H1 (cell line): ENCODE measurements around the gene ZNF423. TPM values are rescaled to one million over a fixed set of nuclear protein-coding genes. Genes with fewer than 3 reads are reported as not detected.

Source experiments
- CTCF ChIA-PET: fragments of 300-600 bp; sonication (Branson Sonifier 250); formaldehyde crosslinking; loops from one replicate; lab custom pipeline; 2021; ENCODE audit not compliant: partially characterized antibody; lab: Charles Lee
- POLR2A ChIA-PET: fragments of 300-600 bp; sonication (Branson Sonifier 250); formaldehyde crosslinking; loops from one replicate; lab custom pipeline; 2021; ENCODE audit warnings: inconsistent platforms; ENCODE audit not compliant: partially characterized antibody; lab: Charles Lee
- DNase-seq, 2 experiments: peaks; one replicate each; pipeline versions ENCODE4 v3.0.0 to v3.0.0-alpha.2; 2010 to 2022; ENCODE audit warnings: low spot score in 2 of 2, low read depth in 1 of 2, mixed read lengths in 1 of 2
- FAIRE-seq: peaks from 2 replicates; lab custom pipeline; 2011; peaks lifted over from hg19 to GRCh38; lab: Jason Lieb, UNC
- H2AFZ ChIP-seq: 2 replicates; pipeline ENCODE4 v1.8.1; 2012; ENCODE audit warnings: low read length, inconsistent platforms
- H2AK5ac ChIP-seq: 2 replicates; pipeline ENCODE4 v1.6.1; 2013; ENCODE audit warnings: low read depth, low read length
- H2BK120ac ChIP-seq: replicated peaks from 2 replicates; pipeline ENCODE3; 2013; ENCODE audit warnings: low read depth, low read length, inconsistent platforms
- H2BK12ac ChIP-seq: 2 replicates; pipeline ENCODE4 v1.6.1; 2013; ENCODE audit warnings: low read depth, low read length
- H2BK15ac ChIP-seq: 2 replicates; pipeline ENCODE4 v1.6.1; 2013; ENCODE audit warnings: low read length
- H2BK20ac ChIP-seq: 2 replicates; pipeline ENCODE4 v1.6.1; 2013; ENCODE audit warnings: low read length
- H2BK5ac ChIP-seq: 2 replicates; pipeline ENCODE4 v1.6.1; 2013; ENCODE audit warnings: low read depth, low read length
- H3K14ac ChIP-seq: 2 replicates; pipeline ENCODE4 v1.6.1; 2013; ENCODE audit warnings: inconsistent platforms; ENCODE audit not compliant: insufficient read length
- H3K18ac ChIP-seq: 2 replicates; pipeline ENCODE4 v1.6.1; 2013; ENCODE audit warnings: low read length; ENCODE audit errors: extremely low read depth
- H3K23ac ChIP-seq: 2 replicates; pipeline ENCODE4 v1.6.1; 2013; ENCODE audit warnings: inconsistent platforms; ENCODE audit not compliant: insufficient read length
- H3K23me2 ChIP-seq: 2 replicates; pipeline ENCODE4 v1.6.1; 2013; ENCODE audit warnings: low read depth, low read length
- H3K27ac ChIP-seq: 2 replicates; pipeline ENCODE4 v1.6.1; 2011; ENCODE audit warnings: low read depth, low read length, inconsistent platforms
- H3K27me3 ChIP-seq, 4 experiments: replicated peaks in 1 of 4; 1 replicate in 1 of 4; 2 replicates in 3 of 4; pipeline versions ENCODE4 v1.6.1 to v1.8.1; 2011 to 2013; ENCODE audit warnings: low read length in 3 of 4, mild to moderate bottlenecking in 3 of 4, inconsistent platforms in 2 of 4, mixed read lengths in 2 of 4, moderate library complexity in 1 of 4; ENCODE audit not compliant: control insufficient read depth in 3 of 4, insufficient read depth in 3 of 4; ENCODE audit errors: extremely low read depth in 1 of 4
- H3K36me3 ChIP-seq, 4 experiments: 2 replicates each; pipeline versions ENCODE4 v1.6.1 to v1.8.1; 2011 to 2013; ENCODE audit warnings: mild to moderate bottlenecking in 4 of 4, low read length in 3 of 4, moderate library complexity in 2 of 4, control low read depth in 1 of 4, inconsistent platforms in 1 of 4; ENCODE audit not compliant: insufficient read depth in 4 of 4, control insufficient read depth in 2 of 4
- H3K4ac ChIP-seq: replicated peaks from 2 replicates; pipeline ENCODE3; 2013; ENCODE audit warnings: low read length, low read depth, mixed read lengths, inconsistent platforms; ENCODE audit not compliant: insufficient read length
- H3K4me1 ChIP-seq, 4 experiments: replicated peaks in 1 of 4; 1 replicate in 1 of 4; 2 replicates in 3 of 4; pipeline versions ENCODE4 v1.6.1 to v1.8.1; 2011 to 2013; ENCODE audit warnings: low read length in 3 of 4, inconsistent platforms in 2 of 4, mixed read lengths in 1 of 4; ENCODE audit not compliant: insufficient read depth in 4 of 4, control insufficient read depth in 3 of 4
- H3K4me2 ChIP-seq, 2 experiments: 2 replicates each; pipeline versions ENCODE4 v1.6.1 to v1.8.1; 2011 to 2013; ENCODE audit warnings: low read depth in 2 of 2, low read length in 2 of 2, control low read depth in 1 of 2, inconsistent platforms in 1 of 2, mild to moderate bottlenecking in 1 of 2; ENCODE audit not compliant: insufficient read depth in 1 of 2
- H3K4me3 ChIP-seq, 4 experiments: fragments of 200-600, 300-600 bp in 1 of 4; sonication (generic), shearing (Covaris generic), sonication (Bioruptor Twin) in 1 of 4; 2 replicates each; pipeline versions ENCODE4 v1.5.1 to v1.8.1; 2011 to 2016; ENCODE audit warnings: low read length in 4 of 4, low read depth in 3 of 4, control low read depth in 2 of 4, inconsistent platforms in 2 of 4, mild to moderate bottlenecking in 2 of 4, mixed read lengths in 1 of 4, moderate library complexity in 1 of 4; ENCODE audit not compliant: insufficient read depth in 2 of 4; ENCODE audit errors: extremely low read depth in 1 of 4
- H3K56ac ChIP-seq: replicated peaks from 2 replicates; pipeline ENCODE3; 2013; ENCODE audit warnings: low read depth, mild to moderate bottlenecking, mixed read lengths, low read length, inconsistent platforms; ENCODE audit not compliant: insufficient read length
- H3K79me1 ChIP-seq: 2 replicates; pipeline ENCODE4 v1.6.1; 2013; ENCODE audit warnings: low read depth, low read length, control low read depth
- H3K79me2 ChIP-seq, 2 experiments: 2 replicates each; pipeline versions ENCODE4 v1.6.1 to v1.8.1; 2012 to 2013; ENCODE audit warnings: low read length in 2 of 2, mild to moderate bottlenecking in 2 of 2, inconsistent platforms in 1 of 2; ENCODE audit not compliant: insufficient read depth in 2 of 2, control insufficient read depth in 1 of 2
- H3K9ac ChIP-seq, 4 experiments: replicated peaks in 1 of 4; 1 replicate in 1 of 4; 2 replicates in 3 of 4; pipeline versions ENCODE4 v1.6.1 to v1.8.1; 2011 to 2013; ENCODE audit warnings: low read depth in 3 of 4, low read length in 3 of 4, control low read depth in 2 of 4, mild to moderate bottlenecking in 2 of 4, moderate library complexity in 2 of 4, inconsistent platforms in 1 of 4; ENCODE audit errors: extremely low read depth in 1 of 4
- H3K9me3 ChIP-seq, 2 experiments: 2 replicates each; pipeline versions ENCODE4 v1.6.1 to v1.8.1; 2012 to 2013; ENCODE audit warnings: mild to moderate bottlenecking in 2 of 2, moderate library complexity in 2 of 2, control low read depth in 1 of 2, inconsistent platforms in 1 of 2, low read depth in 1 of 2, low read length in 1 of 2, mixed read lengths in 1 of 2; ENCODE audit not compliant: insufficient read depth in 2 of 2
- H4K20me1 ChIP-seq, 2 experiments: replicated peaks in 1 of 2; 2 replicates each; pipeline versions ENCODE3 to v1.8.1; 2011 to 2013; ENCODE audit warnings: inconsistent platforms in 2 of 2, low read length in 2 of 2, mild to moderate bottlenecking in 1 of 2; ENCODE audit not compliant: insufficient read depth in 2 of 2, control insufficient read depth in 1 of 2
- H4K5ac ChIP-seq: 2 replicates; pipeline ENCODE4 v1.6.1; 2013; ENCODE audit warnings: low read length, low read depth, mixed read lengths, inconsistent platforms; ENCODE audit not compliant: insufficient read length
- H4K8ac ChIP-seq: 2 replicates; pipeline ENCODE4 v1.8.0; 2013; ENCODE audit warnings: mild to moderate bottlenecking, moderate library complexity, low read length, inconsistent platforms; ENCODE audit not compliant: insufficient read depth; ENCODE audit errors: extremely low read depth
- H4K91ac ChIP-seq: replicated peaks from 2 replicates; pipeline ENCODE3; 2013; ENCODE audit warnings: low read length, mixed read lengths, inconsistent platforms; ENCODE audit not compliant: insufficient read length
- HDAC2 ChIP-seq, 2 experiments: fragments of 300-600 bp in 1 of 2; sonication (generic) in 1 of 2; IDR thresholded peaks; 2 replicates each; pipeline ENCODE4 v1.6.1; 2011 to 2012; ENCODE audit warnings: low read depth in 2 of 2, low read length in 2 of 2, mild to moderate bottlenecking in 2 of 2, moderate library complexity in 2 of 2, borderline replicate concordance in 1 of 2, inconsistent platforms in 1 of 2
- KDM1A ChIP-seq: fragments of 200-600, 300-600 bp; sonication (generic); IDR thresholded peaks from 2 replicates; pipeline ENCODE4 v1.7.1; 2016; ENCODE audit warnings: mild to moderate bottlenecking, low read length, borderline replicate concordance
- SP4 ChIP-seq: IDR thresholded peaks from 2 replicates; pipeline ENCODE4 v1.6.1; 2012; ENCODE audit warnings: low read length, inconsistent platforms
- WGBS, 2 experiments: shearing (Covaris generic) in 1 of 2; methylation state at CpG; one replicate each; pipeline versions ENCODE4 v1.1.6 to v1.1.7; 2013 to 2015; ENCODE audit warnings: low lambda C conversion rate in 2 of 2, mixed read lengths in 2 of 2, inconsistent platforms in 1 of 2, low coverage in 1 of 2, missing lambda C conversion rate in 1 of 2; ENCODE audit not compliant: insufficient replicate concordance in 2 of 2, insufficient coverage in 1 of 2, insufficient read length in 1 of 2; ENCODE audit errors: extremely low coverage in 1 of 2, missing lambda C conversion rate in 1 of 2; 5-methylcytosine and 5-hydroxymethylcytosine counted together
- polyA plus RNA-seq, 7 experiments: library from polyadenylated mRNA; depleted of rRNA in 3 of 7; stranded (reverse) in 5 of 7; unstranded in 2 of 7; fragments of >200 nt in 5 of 7; fragments of 200-250 nt in 2 of 7; gene quantifications; 1 replicate in 5 of 7; 2 replicates in 1 of 7; 4 replicates in 1 of 7; pipeline versions ENCODE4 v1.2.1 to v1.2.3, GENCODE V29; 2011 to 2013; ENCODE audit warnings: missing spikeins in 2 of 7, mixed read lengths in 2 of 7
- total RNA-seq: library from RNA; stranded (reverse); fragmentation: NEBNext Ultra II Directional; extraction: Animal tissue kit (Norgen Biotek cat#: 25700); gene quantifications from 2 replicates; pipeline ENCODE4 v1.2.1, GENCODE V29; 2021

The ZNF423 gene
- total and polyA plus RNA-seq, 2 of the 8 experiments (the other 6 are each of a cell fraction or from before 2014, with no cell fraction given), result 38.2 to 52.3 TPM

- ChIA-PET CTCF (interaction anchor here (0.6 to 8.8 kb wide), 8 partner anchors 13 to 1292 kb away, joined by 3 to 126 read pairs (median 4); no protein-coding TSS in a partner anchor), POLR2A (no interaction called here)
- Histone ChIP-seq H2BK20ac (0 out of 2 replicates have a peak overlapping the region, but pooled peaks have one; percentile 18), H3K4me1 (peaks cover under 1 to 5% (median 4%) of the 10 kb centered on the region in 4 experiments; a peak in 6 of 7 replicates), H3K36me3 (no peaks in the 10 kb centered on the region), H3K4me3 (no peak overlapping the region), H2BK15ac (peak overlapping the region; percentile 97; the same call in 1 of the 2 replicates), H3K9me3 (no peaks in the 10 kb centered on the region), H3K27ac (no peak overlapping the region), H3K23ac (no peak overlapping the region), H3K79me2 (no peaks in the 10 kb centered on the region), H4K91ac (no peak overlapping the region), H2BK5ac (no peak overlapping the region), H3K79me1 (no peaks in the 10 kb centered on the region), H2AK5ac (no peak overlapping the region), H3K18ac (no peak overlapping the region), H3K14ac (no peak overlapping the region), H3K23me2 (peaks cover 13% of the 10 kb centered on the region; the same call in 1 of the 2 replicates), H2BK12ac (peak overlapping the region; percentile 60; the same call in 1 of the 2 replicates), H4K8ac (no peak overlapping the region), H3K56ac (no peak overlapping the region), H3K27me3 (peaks cover 0 to 30% (median 23%) of the 10 kb centered on the region in 4 experiments; a peak in 6 of 7 replicates), H4K5ac (no peak overlapping the region), H3K4ac (no peak overlapping the region), H3K9ac (no peak overlapping the region), H3K4me2 (no peak overlapping the region), H2AFZ (no peak overlapping the region), H2BK120ac (no peak overlapping the region), H4K20me1 (no peaks in the 10 kb centered on the region)
- 85% methylated on average over 6 of the region's 6 CpGs; no CpG with 5 or more reads in 1 of the 2 experiments for WGBS, 2 experiments
- TF ChIP-seq HDAC2 (IDR thresholded peaks at IDR 0.05; ENCODE audit: borderline replicate concordance in 1 of 2, low read depth in 2 of 2, low read length in 2 of 2), result 0 out of 4 replicates have a peak, but pooled peaks of 1 of the 2 experiments have one; percentile 67
- TF ChIP-seq KDM1A, result peak; percentile 89
- TF ChIP-seq SP4, result no peak
- no peak for FAIRE-seq
- no peak for DNase-seq
Observed at GRCh38 chr16:49861299-49861698, 5.4 kb upstream of the ZNF423 start.
